ENCODE results near the gene ATF6.

GRCh38 chr1:161733526-161733925 lies 32.6 kb upstream of the ATF6 start:
- TF ChIP-seq POLR2AphosphoS5 (IDR thresholded peaks at IDR 0.05; ENCODE audit: low read depth, low read length) (no peak), RFX5 (IDR thresholded peaks at IDR 0.05; ENCODE audit: borderline replicate concordance, low read depth, low read length) (no peak), ATF2 (IDR thresholded peaks at IDR 0.05; ENCODE audit: low read length) (no peak), CTCF (IDR thresholded peaks at IDR 0.05; ENCODE audit: control extremely low read depth in 1 of 3, insufficient read depth in 1 of 3, low read depth in 1 of 3, low read length in 3 of 3) (no peak), MAX (IDR thresholded peaks at IDR 0.05) (no peak), POLR2A (IDR thresholded peaks at IDR 0.05; ENCODE audit: control extremely low read depth in 1 of 2, low read depth in 2 of 2, low read length in 2 of 2) (no peak), SUZ12 (IDR thresholded peaks at IDR 0.05; ENCODE audit: low read length) (no peak), SIN3A (conservative IDR thresholded peaks at IDR 0.05 in 1 of 2, IDR thresholded peaks at IDR 0.05 in 1 of 2; ENCODE audit: low read depth in 1 of 2, low read length in 2 of 2) (no peak), BCL11A (IDR thresholded peaks at IDR 0.05; ENCODE audit: low read depth in 2 of 2, low read length in 2 of 2) (no peak), SAP30 (IDR thresholded peaks at IDR 0.05; ENCODE audit: insufficient read depth, insufficient replicate concordance, low read length) (no peak), RAD21 (IDR thresholded peaks at IDR 0.05 in 1 of 2, conservative IDR thresholded peaks at IDR 0.05 in 1 of 2; ENCODE audit: low read depth in 2 of 2, low read length in 2 of 2) (no peak)

Data from H1 (cell line).